HepG2 (cell line): ENCODE data around the gene CCM2L. TPM values are rescaled to one million over a fixed set of nuclear protein-coding genes. Genes with fewer than 3 reads are reported as not detected.

Experiments
- KDM6A ChIP-seq: IDR thresholded peaks from 2 replicates; pipeline ENCODE4 v1.6.1; 2016; ENCODE audit warnings: low read depth
- MIER3 ChIP-seq: IDR thresholded peaks from 2 replicates; pipeline ENCODE4 v1.6.1; 2016; ENCODE audit warnings: missing compliant biosample characterization, borderline replicate concordance
- PHB2 ChIP-seq: fragments of 450-650 bp; IDR thresholded peaks from 2 replicates; pipeline ENCODE4 v1.6.1; 2018; ENCODE audit not compliant: partially characterized antibody
- REL ChIP-seq: sonication (generic); formaldehyde crosslinking; conservative IDR thresholded peaks from 2 replicates; pipeline ENCODE4 v1.8.0; 2022; ENCODE audit warnings: mild to moderate bottlenecking, missing genetic modification reagents, moderate library complexity
- TBX2 ChIP-seq: sonication (generic); formaldehyde crosslinking; IDR thresholded peaks from 2 replicates; pipeline ENCODE4 v1.5.0; 2020; ENCODE audit warnings: missing genetic modification reagents, mild to moderate bottlenecking, borderline replicate concordance
- ZEB1 ChIP-seq: IDR thresholded peaks from 2 replicates; pipeline ENCODE4 v1.6.1; 2012; ENCODE audit warnings: mild to moderate bottlenecking, low read depth, inconsistent platforms; ENCODE audit not compliant: insufficient replicate concordance
- ZMYM2 ChIP-seq: sonication (generic); formaldehyde crosslinking; IDR thresholded peaks from 2 replicates; pipeline ENCODE4 v1.8.0; 2022; ENCODE audit warnings: mild to moderate bottlenecking, missing genetic modification reagents
- ZNF737 ChIP-seq: sonication (generic); formaldehyde crosslinking; IDR thresholded peaks from 2 replicates; pipeline ENCODE4 v1.5.0; 2020; ENCODE audit warnings: missing genetic modification reagents, mild to moderate bottlenecking, borderline replicate concordance
- ZNF772 ChIP-seq: sonication (generic); formaldehyde crosslinking; IDR thresholded peaks from 2 replicates; pipeline ENCODE4 v1.5.0; 2020; ENCODE audit warnings: mild to moderate bottlenecking, missing genetic modification reagents
- ZNF878 ChIP-seq: sonication (generic); formaldehyde crosslinking; IDR thresholded peaks from 2 replicates; pipeline ENCODE4 v1.8.1; 2023; ENCODE audit warnings: mild to moderate bottlenecking, missing genetic modification reagents, moderate library complexity
- polyA plus RNA-seq, 8 experiments: library from polyadenylated mRNA; depleted of rRNA in 3 of 8; stranded (reverse) in 7 of 8; unstranded in 1 of 8; fragments of >200 nt; fragmentation: Illumina TruSeq in 4 of 8; extraction: Trizol in 4 of 8; gene quantifications; 2 replicates each; pipeline versions ENCODE4 v1.2.1 to v1.2.3, GENCODE V29; 2011 to 2016; ENCODE audit warnings: low read depth in 4 of 8, missing spikeins in 1 of 8, mixed read lengths in 1 of 8; ENCODE audit not compliant: insufficient read depth in 1 of 8
- total RNA-seq, 5 experiments: library from RNA; depleted of rRNA; stranded (reverse); fragments of >200 nt; fragmentation: Illumina TruSeq; extraction: Trizol; gene quantifications; 2 replicates each; pipeline ENCODE4 v1.2.3, GENCODE V29; 2016; ENCODE audit warnings: low read depth in 1 of 5
- TF ChIP-seq, protein P1 (sequence below): sonication (generic); formaldehyde crosslinking; IDR thresholded peaks from 2 replicates; pipeline ENCODE4 v1.9.0; 2021; ENCODE audit warnings: missing genetic modification reagents, borderline replicate concordance
- TF ChIP-seq, protein P2 (sequence below): sonication (generic); formaldehyde crosslinking; IDR thresholded peaks from 2 replicates; pipeline ENCODE4 v1.4.0; 2020; ENCODE audit warnings: missing genetic modification reagents, borderline replicate concordance
- TF ChIP-seq, protein P3 (sequence below): sonication (generic); formaldehyde crosslinking; IDR thresholded peaks from 2 replicates; pipeline ENCODE4 v1.4.0; 2020; ENCODE audit warnings: mild to moderate bottlenecking, missing genetic modification reagents
- TF ChIP-seq, protein P4 (sequence below): sonication (generic); formaldehyde crosslinking; IDR thresholded peaks from 2 replicates; pipeline ENCODE4 v1.8.0; 2022; ENCODE audit warnings: missing genetic modification reagents, low read depth, mild to moderate bottlenecking, borderline replicate concordance
- TF ChIP-seq, protein P5 (sequence below): sonication (generic); formaldehyde crosslinking; IDR thresholded peaks from 2 replicates; pipeline ENCODE4 v1.5.0; 2020; ENCODE audit warnings: missing genetic modification reagents, mild to moderate bottlenecking, borderline replicate concordance

Gene CCM2L
- total and polyA plus RNA-seq, 2 of the 13 experiments (the other 11 are each of a cell fraction or from before 2014, with no cell fraction given), result 0.15 TPM; not detected in 1

DNA sequence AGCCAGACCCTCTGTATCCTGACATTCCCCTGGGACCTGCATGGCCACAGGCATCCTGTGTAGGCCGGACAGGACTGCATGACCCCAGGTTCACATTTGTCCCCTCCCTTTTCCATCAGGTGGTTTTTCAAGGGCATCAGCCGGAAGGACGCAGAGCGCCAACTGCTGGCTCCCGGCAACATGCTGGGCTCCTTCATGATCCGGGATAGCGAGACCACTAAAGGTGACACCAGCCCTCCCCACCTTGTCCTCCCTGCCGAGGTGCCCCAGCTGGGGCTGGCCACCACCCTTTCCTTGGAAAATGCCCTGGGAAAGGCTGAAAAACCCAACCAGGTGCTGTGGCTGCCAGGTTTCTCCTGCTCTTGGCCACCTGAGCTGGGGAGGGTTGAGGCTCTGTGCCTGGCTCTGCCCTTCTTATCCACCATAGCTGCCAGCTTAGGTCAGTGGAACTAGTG is 69.4 kb downstream of the CCM2L start (continued):
- TF ChIP-seq ZNF878 (CRISPR knock-in tag), result no peak
- TF ChIP-seq ZEB1, result no peak
- TF ChIP-seq REL (CRISPR knock-in tag), result no peak
- peak; percentile 45; the same call in 1 of the 2 replicates for TF ChIP-seq MIER3 (CRISPR knock-in tag)
- TF ChIP-seq PHB2, result no peak
- TF ChIP-seq KDM6A, result no peak
- no peak for TF ChIP-seq ZMYM2 (CRISPR knock-in tag)
- TF ChIP-seq, protein P1, sequence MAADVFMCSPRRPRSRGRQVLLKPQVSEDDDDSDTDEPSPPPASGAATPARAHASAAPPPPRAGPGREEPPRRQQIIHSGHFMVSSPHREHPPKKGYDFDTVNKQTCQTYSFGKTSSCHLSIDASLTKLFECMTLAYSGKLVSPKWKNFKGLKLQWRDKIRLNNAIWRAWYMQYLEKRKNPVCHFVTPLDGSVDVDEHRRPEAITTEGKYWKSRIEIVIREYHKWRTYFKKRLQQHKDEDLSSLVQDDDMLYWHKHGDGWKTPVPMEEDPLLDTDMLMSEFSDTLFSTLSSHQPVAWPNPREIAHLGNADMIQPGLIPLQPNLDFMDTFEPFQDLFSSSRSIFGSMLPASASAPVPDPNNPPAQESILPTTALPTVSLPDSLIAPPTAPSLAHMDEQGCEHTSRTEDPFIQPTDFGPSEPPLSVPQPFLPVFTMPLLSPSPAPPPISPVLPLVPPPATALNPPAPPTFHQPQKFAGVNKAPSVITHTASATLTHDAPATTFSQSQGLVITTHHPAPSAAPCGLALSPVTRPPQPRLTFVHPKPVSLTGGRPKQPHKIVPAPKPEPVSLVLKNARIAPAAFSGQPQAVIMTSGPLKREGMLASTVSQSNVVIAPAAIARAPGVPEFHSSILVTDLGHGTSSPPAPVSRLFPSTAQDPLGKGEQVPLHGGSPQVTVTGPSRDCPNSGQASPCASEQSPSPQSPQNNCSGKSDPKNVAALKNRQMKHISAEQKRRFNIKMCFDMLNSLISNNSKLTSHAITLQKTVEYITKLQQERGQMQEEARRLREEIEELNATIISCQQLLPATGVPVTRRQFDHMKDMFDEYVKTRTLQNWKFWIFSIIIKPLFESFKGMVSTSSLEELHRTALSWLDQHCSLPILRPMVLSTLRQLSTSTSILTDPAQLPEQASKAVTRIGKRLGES (CRISPR knock-in tag), result no peak
- TF ChIP-seq, protein P2, sequence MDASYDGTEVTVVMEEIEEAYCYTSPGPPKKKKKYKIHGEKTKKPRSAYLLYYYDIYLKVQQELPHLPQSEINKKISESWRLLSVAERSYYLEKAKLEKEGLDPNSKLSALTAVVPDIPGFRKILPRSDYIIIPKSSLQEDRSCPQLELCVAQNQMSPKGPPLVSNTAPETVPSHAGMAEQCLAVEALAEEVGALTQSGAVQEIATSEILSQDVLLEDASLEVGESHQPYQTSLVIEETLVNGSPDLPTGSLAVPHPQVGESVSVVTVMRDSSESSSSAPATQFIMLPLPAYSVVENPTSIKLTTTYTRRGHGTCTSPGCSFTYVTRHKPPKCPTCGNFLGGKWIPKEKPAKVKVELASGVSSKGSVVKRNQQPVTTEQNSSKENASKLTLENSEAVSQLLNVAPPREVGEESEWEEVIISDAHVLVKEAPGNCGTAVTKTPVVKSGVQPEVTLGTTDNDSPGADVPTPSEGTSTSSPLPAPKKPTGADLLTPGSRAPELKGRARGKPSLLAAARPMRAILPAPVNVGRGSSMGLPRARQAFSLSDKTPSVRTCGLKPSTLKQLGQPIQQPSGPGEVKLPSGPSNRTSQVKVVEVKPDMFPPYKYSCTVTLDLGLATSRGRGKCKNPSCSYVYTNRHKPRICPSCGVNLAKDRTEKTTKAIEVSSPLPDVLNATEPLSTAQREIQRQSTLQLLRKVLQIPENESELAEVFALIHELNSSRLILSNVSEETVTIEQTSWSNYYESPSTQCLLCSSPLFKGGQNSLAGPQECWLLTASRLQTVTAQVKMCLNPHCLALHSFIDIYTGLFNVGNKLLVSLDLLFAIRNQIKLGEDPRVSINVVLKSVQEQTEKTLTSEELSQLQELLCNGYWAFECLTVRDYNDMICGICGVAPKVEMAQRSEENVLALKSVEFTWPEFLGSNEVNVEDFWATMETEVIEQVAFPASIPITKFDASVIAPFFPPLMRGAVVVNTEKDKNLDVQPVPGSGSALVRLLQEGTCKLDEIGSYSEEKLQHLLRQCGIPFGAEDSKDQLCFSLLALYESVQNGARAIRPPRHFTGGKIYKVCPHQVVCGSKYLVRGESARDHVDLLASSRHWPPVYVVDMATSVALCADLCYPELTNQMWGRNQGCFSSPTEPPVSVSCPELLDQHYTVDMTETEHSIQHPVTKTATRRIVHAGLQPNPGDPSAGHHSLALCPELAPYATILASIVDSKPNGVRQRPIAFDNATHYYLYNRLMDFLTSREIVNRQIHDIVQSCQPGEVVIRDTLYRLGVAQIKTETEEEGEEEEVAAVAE (CRISPR knock-in tag), result no peak
- TF ChIP-seq, protein P3, sequence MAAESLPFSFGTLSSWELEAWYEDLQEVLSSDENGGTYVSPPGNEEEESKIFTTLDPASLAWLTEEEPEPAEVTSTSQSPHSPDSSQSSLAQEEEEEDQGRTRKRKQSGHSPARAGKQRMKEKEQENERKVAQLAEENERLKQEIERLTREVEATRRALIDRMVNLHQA (CRISPR knock-in tag), result no peak
- no peak for TF ChIP-seq ZNF772 (CRISPR knock-in tag)
- TF ChIP-seq ZNF737, result no peak
- TF ChIP-seq TBX2, result peak; percentile 61; the same call in 1 of the 2 replicates
- TF ChIP-seq, protein P4, sequence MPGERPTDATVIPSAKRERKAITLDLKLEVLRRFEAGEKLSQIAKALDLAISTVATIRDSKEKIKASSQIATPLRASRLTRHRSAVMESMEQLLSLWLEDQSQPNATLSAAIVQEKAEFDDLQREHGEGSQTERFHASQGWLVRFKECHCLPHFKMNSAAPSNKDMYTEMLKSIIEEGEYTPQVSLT (CRISPR knock-in tag), result 0 out of 2 replicates have a peak, but pooled peaks have one; percentile 38
- TF ChIP-seq, protein P5, sequence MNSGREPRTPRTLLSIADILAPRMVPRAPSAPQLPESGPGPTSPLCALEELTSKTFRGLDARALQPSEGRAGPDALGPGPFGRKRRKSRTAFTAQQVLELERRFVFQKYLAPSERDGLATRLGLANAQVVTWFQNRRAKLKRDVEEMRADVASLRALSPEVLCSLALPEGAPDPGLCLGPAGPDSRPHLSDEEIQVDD, result no peak
